ENCODE data around the gene GP1BA.

GP1BA gene

DNA sequence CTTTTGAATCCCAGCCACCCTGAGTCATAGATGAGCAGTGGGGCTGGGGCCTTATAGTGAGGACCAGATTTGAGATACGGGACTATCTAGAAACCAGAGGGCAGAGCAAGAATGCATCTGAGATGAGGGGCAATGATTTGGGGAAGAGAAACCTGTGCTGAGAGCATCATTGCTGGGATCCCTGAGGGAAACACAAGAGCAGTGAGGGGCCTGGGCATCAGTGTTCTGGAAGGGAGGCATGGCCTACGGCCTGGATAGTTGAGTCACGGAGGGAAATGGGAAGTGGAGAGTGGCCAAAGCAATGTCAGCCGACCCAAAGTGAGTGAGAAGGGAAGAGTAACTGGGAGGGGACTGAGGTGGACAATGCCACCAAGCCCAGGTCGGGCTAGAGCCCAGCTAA, 50.2 kb downstream of the GP1BA start:
- TF ChIP-seq, protein P1, sequence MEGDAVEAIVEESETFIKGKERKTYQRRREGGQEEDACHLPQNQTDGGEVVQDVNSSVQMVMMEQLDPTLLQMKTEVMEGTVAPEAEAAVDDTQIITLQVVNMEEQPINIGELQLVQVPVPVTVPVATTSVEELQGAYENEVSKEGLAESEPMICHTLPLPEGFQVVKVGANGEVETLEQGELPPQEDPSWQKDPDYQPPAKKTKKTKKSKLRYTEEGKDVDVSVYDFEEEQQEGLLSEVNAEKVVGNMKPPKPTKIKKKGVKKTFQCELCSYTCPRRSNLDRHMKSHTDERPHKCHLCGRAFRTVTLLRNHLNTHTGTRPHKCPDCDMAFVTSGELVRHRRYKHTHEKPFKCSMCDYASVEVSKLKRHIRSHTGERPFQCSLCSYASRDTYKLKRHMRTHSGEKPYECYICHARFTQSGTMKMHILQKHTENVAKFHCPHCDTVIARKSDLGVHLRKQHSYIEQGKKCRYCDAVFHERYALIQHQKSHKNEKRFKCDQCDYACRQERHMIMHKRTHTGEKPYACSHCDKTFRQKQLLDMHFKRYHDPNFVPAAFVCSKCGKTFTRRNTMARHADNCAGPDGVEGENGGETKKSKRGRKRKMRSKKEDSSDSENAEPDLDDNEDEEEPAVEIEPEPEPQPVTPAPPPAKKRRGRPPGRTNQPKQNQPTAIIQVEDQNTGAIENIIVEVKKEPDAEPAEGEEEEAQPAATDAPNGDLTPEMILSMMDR (IDR thresholded peaks at IDR 0.05): no peak
- TF ChIP-seq ZFX (IDR thresholded peaks at IDR 0.05; ENCODE audit: borderline replicate concordance): no peak
- no peak overlapping the region for H3K27ac ChIP-seq
